Measurements from ENCODE around the gene CALML3. TPM values are rescaled to one million over a fixed set of nuclear protein-coding genes. Genes with fewer than 3 reads are reported as not detected.

CALML3 gene
- total and polyA plus RNA-seq, 2 donors (not counting 3 experiments of a cell fraction or from before 2014, with no cell fraction given): not detected

DNA sequence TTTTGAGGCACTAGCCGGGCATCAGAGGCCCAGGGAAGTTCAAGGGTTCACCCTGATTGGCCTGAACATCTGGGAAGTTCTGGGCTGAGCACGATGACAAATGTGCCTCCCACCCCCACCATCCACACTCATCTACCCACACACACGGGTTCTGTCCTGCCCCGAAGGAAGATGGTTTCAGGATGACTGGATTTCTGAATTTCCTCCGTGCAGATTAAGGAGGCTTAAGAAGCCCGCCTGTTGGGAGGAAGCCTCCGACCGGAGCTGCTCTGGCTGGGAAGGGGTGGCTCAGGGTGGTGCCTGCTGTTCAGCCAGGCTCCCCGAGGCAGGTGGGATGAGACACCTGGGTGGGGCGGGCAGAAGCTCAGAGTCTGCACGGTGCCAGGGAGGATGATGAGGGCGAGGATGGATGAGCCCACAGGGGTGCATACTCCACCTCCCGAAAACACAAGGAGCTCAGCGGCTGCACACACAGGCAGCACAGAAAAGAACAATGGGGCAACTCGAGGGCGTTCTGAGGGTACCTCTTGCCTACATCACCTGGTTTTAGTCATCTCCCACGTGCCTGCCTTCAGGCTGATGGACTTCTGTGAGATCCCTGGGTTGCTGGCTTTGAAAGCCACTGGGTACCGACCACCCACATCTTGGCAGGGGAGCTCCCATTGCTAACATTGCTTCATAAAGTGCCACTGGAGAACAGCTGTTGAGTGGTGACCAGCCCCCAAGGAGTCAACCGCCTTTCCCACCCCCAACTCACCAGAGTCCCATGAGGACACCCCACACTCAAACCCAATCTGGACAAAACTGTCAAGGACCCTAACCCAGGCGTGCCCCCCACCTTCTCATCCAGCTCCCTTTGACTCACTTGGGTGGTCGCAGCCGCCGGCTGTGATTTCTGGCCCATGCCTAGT, 41.2 kb downstream of the CALML3 start:
- Histone ChIP-seq H3K27me3 (ENCODE audit: control insufficient read depth in 2 of 2, insufficient read depth in 2 of 2, low read length in 2 of 2) (no peaks in the 10 kb centered on the region), H3K9ac (replicated peaks; ENCODE audit: extremely low read depth, insufficient read depth, low read length) (no peak overlapping the region), H3K4me2 (ENCODE audit: insufficient read depth, low read length) (no peak overlapping the region), H3K9me1 (replicated peaks; ENCODE audit: control insufficient read depth, extremely low read depth, insufficient read depth, low read length) (no peaks in the 10 kb centered on the region), H3K4me1 (ENCODE audit: control insufficient read depth, extremely low read depth, insufficient read depth, low read length) (no peaks in the 10 kb centered on the region), H3K27ac (ENCODE audit: insufficient read depth, low read depth, low read length) (no peak overlapping the region), H3K9me3 (replicated peaks; ENCODE audit: control insufficient read depth, insufficient read depth, low read length) (no peaks in the 10 kb centered on the region), H4K20me1 (replicated peaks; ENCODE audit: control insufficient read depth, extremely low read depth, insufficient read depth, low read length) (no peaks in the 10 kb centered on the region), H3K4me3 (replicated peaks in 1 of 3; ENCODE audit: insufficient read depth in 1 of 3, low read depth in 1 of 3, low read length in 3 of 3) (no peak overlapping the region), H3K79me2 (ENCODE audit: control insufficient read depth, insufficient read depth, low read length) (no peaks in the 10 kb centered on the region), H2AFZ (ENCODE audit: low read depth, low read length) (no peak overlapping the region), H3K36me3 (ENCODE audit: control insufficient read depth in 2 of 2, extremely low read depth in 1 of 2, insufficient read depth in 2 of 2, low read length in 2 of 2) (no peaks in the 10 kb centered on the region)
- dilution Hi-C loops (cut with MboI; ENCODE audit: extremely low pct_ligation_motif_present, low sequenced_read_pairs): no loop called here
- no TSS peak for BruUV-seq (replicated peaks)
- FAIRE-seq (no peak), DNase-seq (ENCODE audit: low read depth, low spot score) (no peak)
- CTCF ChIA-PET: interaction anchor here (0.8 to 1.1 kb wide), 2 partner anchors 12 to 132 kb away, joined by 3 read pairs; no protein-coding TSS in a partner anchor
- intact Hi-C loops (cut with micrococcal nuclease): no loop called here
- POLR2A ChIA-PET: no interaction called here
- TF ChIP-seq, protein P1, sequence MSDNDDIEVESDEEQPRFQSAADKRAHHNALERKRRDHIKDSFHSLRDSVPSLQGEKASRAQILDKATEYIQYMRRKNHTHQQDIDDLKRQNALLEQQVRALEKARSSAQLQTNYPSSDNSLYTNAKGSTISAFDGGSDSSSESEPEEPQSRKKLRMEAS (IDR thresholded peaks at IDR 0.05; ENCODE audit: insufficient read depth, insufficient read length): no peak
- TF ChIP-seq JUN (IDR thresholded peaks at IDR 0.05; ENCODE audit: borderline replicate concordance, insufficient read depth, insufficient read length, low read depth): no peak

DNA sequence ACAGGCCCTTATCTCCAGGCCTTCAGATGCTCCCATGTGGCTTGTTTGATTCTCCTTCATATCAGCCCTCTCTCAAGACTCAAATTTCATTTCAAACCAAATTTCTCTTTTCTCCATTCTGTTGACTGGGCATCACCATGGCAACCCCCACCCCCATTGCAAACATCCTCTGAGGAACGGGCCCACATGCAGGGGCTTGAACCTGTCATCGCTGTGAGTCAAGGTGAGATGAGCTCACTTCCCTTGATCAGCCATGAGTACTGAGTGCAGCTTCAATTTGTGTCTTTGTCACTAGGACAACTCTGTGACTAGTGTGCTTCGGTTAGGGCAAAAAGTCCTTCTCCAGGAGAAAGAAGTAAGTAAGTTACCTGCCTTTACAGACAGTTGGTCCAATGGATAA, 41.9 kb downstream of the CALML3 start:
- Histone ChIP-seq H2AFZ (ENCODE audit: low read depth, low read length) (no peak overlapping the region), H4K20me1 (replicated peaks; ENCODE audit: control insufficient read depth, extremely low read depth, insufficient read depth, low read length) (no peaks in the 10 kb centered on the region), H3K4me3 (replicated peaks in 1 of 3; ENCODE audit: insufficient read depth in 1 of 3, low read depth in 1 of 3, low read length in 3 of 3) (no peak overlapping the region), H3K36me3 (ENCODE audit: control insufficient read depth in 2 of 2, extremely low read depth in 1 of 2, insufficient read depth in 2 of 2, low read length in 2 of 2) (no peaks in the 10 kb centered on the region), H3K9ac (replicated peaks; ENCODE audit: extremely low read depth, insufficient read depth, low read length) (no peak overlapping the region), H3K9me3 (replicated peaks; ENCODE audit: control insufficient read depth, insufficient read depth, low read length) (no peaks in the 10 kb centered on the region), H3K4me2 (ENCODE audit: insufficient read depth, low read length) (no peak overlapping the region), H3K79me2 (ENCODE audit: control insufficient read depth, insufficient read depth, low read length) (no peaks in the 10 kb centered on the region), H3K27me3 (ENCODE audit: control insufficient read depth in 2 of 2, insufficient read depth in 2 of 2, low read length in 2 of 2) (no peaks in the 10 kb centered on the region), H3K27ac (ENCODE audit: insufficient read depth, low read depth, low read length) (no peak overlapping the region), H3K9me1 (replicated peaks; ENCODE audit: control insufficient read depth, extremely low read depth, insufficient read depth, low read length) (no peaks in the 10 kb centered on the region), H3K4me1 (ENCODE audit: control insufficient read depth, extremely low read depth, insufficient read depth, low read length) (no peaks in the 10 kb centered on the region)
- ChIA-PET POLR2A (no interaction called here), CTCF (interaction anchor here (0.8 to 1.1 kb wide), 2 partner anchors 12 to 133 kb away, joined by 3 read pairs; no protein-coding TSS in a partner anchor)
- DNase-seq (ENCODE audit: low read depth, low spot score): no peak
- FAIRE-seq: no peak
- intact Hi-C loops (cut with micrococcal nuclease): no loop called here
- no peak for TF ChIP-seq POLR2A (IDR thresholded peaks at IDR 0.05; ENCODE audit: low read depth, low read length)
- TF ChIP-seq, protein P1 (IDR thresholded peaks at IDR 0.05; ENCODE audit: insufficient read depth, insufficient read length): no peak
- TF ChIP-seq, protein P2, sequence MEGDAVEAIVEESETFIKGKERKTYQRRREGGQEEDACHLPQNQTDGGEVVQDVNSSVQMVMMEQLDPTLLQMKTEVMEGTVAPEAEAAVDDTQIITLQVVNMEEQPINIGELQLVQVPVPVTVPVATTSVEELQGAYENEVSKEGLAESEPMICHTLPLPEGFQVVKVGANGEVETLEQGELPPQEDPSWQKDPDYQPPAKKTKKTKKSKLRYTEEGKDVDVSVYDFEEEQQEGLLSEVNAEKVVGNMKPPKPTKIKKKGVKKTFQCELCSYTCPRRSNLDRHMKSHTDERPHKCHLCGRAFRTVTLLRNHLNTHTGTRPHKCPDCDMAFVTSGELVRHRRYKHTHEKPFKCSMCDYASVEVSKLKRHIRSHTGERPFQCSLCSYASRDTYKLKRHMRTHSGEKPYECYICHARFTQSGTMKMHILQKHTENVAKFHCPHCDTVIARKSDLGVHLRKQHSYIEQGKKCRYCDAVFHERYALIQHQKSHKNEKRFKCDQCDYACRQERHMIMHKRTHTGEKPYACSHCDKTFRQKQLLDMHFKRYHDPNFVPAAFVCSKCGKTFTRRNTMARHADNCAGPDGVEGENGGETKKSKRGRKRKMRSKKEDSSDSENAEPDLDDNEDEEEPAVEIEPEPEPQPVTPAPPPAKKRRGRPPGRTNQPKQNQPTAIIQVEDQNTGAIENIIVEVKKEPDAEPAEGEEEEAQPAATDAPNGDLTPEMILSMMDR (IDR thresholded peaks at IDR 0.05; ENCODE audit: extremely low read depth in 1 of 2, insufficient read depth in 1 of 2, low read depth in 1 of 2, low read length in 2 of 2): no peak
- no peak for TF ChIP-seq GATA2 (IDR thresholded peaks at IDR 0.05; ENCODE audit: insufficient read depth, insufficient read length, low read depth, low read length)
- no peak for TF ChIP-seq MYC (IDR thresholded peaks at IDR 0.05; ENCODE audit: low read depth, low read length)
- TF ChIP-seq POLR2AphosphoS5 (IDR thresholded peaks at IDR 0.05; ENCODE audit: insufficient read depth, low read depth, low read length): no peak
- no peak for TF ChIP-seq JUN (IDR thresholded peaks at IDR 0.05; ENCODE audit: borderline replicate concordance, insufficient read depth, insufficient read length, low read depth)
- no peak for TF ChIP-seq EZH2 (IDR thresholded peaks at IDR 0.05; ENCODE audit: borderline replicate concordance, low read depth, low read length, severe bottlenecking)
- no peak for TF ChIP-seq FOS (IDR thresholded peaks at IDR 0.05; ENCODE audit: borderline replicate concordance, insufficient read depth, low read length)
- dilution Hi-C loops (cut with MboI; ENCODE audit: extremely low pct_ligation_motif_present, low sequenced_read_pairs): no loop called here
- no TSS peak for BruUV-seq (replicated peaks)
